Endothelial cell of umbilical vein (primary cell): Measurements from ENCODE around the gene AKAIN1. TPM values are rescaled to one million over a fixed set of nuclear protein-coding genes. Genes with fewer than 3 reads are reported as not detected.

Experiments
- BruUV-seq: library from RNA; stranded (reverse); fragments of 400-500 nt; replicated peaks from 2 replicates; lab custom pipeline; 2021; lab: Mats Ljungman, UMichigan
- CTCF ChIA-PET: fragments of 300-600, 350-600 bp; sonication (Branson Sonifier 250); formaldehyde crosslinking; loops from one replicate; lab custom pipeline; 2021; ENCODE audit warnings: antibody characterized with exemption, inconsistent platforms; lab: Charles Lee
- POLR2A ChIA-PET: fragments of 300-600, 350-600 bp; sonication (Branson Sonifier 250); formaldehyde crosslinking; loops from one replicate; lab custom pipeline; 2021; ENCODE audit warnings: antibody characterized with exemption, inconsistent platforms; lab: Charles Lee
- DNase-seq: peaks from one replicate; pipeline ENCODE4 v3.0.0-alpha.2; 2011; ENCODE audit warnings: low read depth, low spot score
- FAIRE-seq: peaks from 2 replicates; lab custom pipeline; 2011; peaks lifted over from hg19 to GRCh38; lab: Jason Lieb, UNC
- H2AFZ ChIP-seq: 2 replicates; pipeline ENCODE4 v1.6.0; 2012; ENCODE audit warnings: low read depth, low read length, control low read depth, inconsistent platforms
- H3K27ac ChIP-seq: 2 replicates; pipeline ENCODE4 v1.5.1; 2011; ENCODE audit warnings: low read depth, mild to moderate bottlenecking, control low read depth, low read length, moderate library complexity; ENCODE audit not compliant: insufficient read depth
- H3K27me3 ChIP-seq, 2 experiments: 2 replicates each; pipeline versions ENCODE4 v1.6.0 to v1.6.1; 2011; ENCODE audit warnings: low read length in 2 of 2, mixed read lengths in 1 of 2; ENCODE audit not compliant: control insufficient read depth in 2 of 2, insufficient read depth in 2 of 2
- H3K36me3 ChIP-seq, 2 experiments: 2 replicates in 1 of 2; 3 replicates in 1 of 2; pipeline ENCODE4 v1.5.1; 2011; ENCODE audit warnings: low read length in 2 of 2, mild to moderate bottlenecking in 1 of 2, moderate library complexity in 1 of 2; ENCODE audit not compliant: control insufficient read depth in 2 of 2, insufficient read depth in 2 of 2; ENCODE audit errors: extremely low read depth in 1 of 2
- H3K4me1 ChIP-seq: 3 replicates; pipeline ENCODE4 v1.5.1; 2011; ENCODE audit warnings: mild to moderate bottlenecking, low read length; ENCODE audit not compliant: control insufficient read depth, insufficient read depth; ENCODE audit errors: extremely low read depth
- H3K4me2 ChIP-seq: 2 replicates; pipeline ENCODE4 v1.6.1; 2011; ENCODE audit warnings: low read length, control low read depth, mixed read lengths; ENCODE audit not compliant: insufficient read depth
- H3K4me3 ChIP-seq, 3 experiments: fragments of 200-600 bp in 1 of 3; sonication (generic), shearing (Covaris generic) in 1 of 3; replicated peaks in 1 of 3; 2 replicates each; pipeline ENCODE4 v1.5.1; 2011 to 2016; ENCODE audit warnings: control low read depth in 3 of 3, low read length in 3 of 3, mild to moderate bottlenecking in 2 of 3, inconsistent platforms in 1 of 3, low read depth in 1 of 3, moderate library complexity in 1 of 3; ENCODE audit not compliant: insufficient read depth in 1 of 3
- H3K79me2 ChIP-seq: 2 replicates; pipeline ENCODE4 v1.6.0; 2012; ENCODE audit warnings: low read length, inconsistent platforms; ENCODE audit not compliant: control insufficient read depth, insufficient read depth
- H3K9ac ChIP-seq: replicated peaks from 2 replicates; pipeline ENCODE3; 2011; ENCODE audit warnings: low read length, control low read depth; ENCODE audit not compliant: insufficient read depth; ENCODE audit errors: extremely low read depth
- H3K9me1 ChIP-seq: replicated peaks from 3 replicates; pipeline ENCODE4 v1.6.0; 2011; ENCODE audit warnings: mild to moderate bottlenecking, low read length; ENCODE audit not compliant: control insufficient read depth, insufficient read depth; ENCODE audit errors: extremely low read depth
- H3K9me3 ChIP-seq: replicated peaks from 2 replicates; pipeline ENCODE4 v1.5.1; 2012; ENCODE audit warnings: low read length, inconsistent platforms; ENCODE audit not compliant: control insufficient read depth, insufficient read depth
- H4K20me1 ChIP-seq: replicated peaks from 2 replicates; pipeline ENCODE3; 2011; ENCODE audit warnings: mild to moderate bottlenecking, low read length; ENCODE audit not compliant: control insufficient read depth, insufficient read depth; ENCODE audit errors: extremely low read depth
- EZH2 ChIP-seq: IDR thresholded peaks from 2 replicates; pipeline ENCODE4 v1.6.1; 2012; ENCODE audit warnings: borderline replicate concordance, low read depth, mild to moderate bottlenecking, moderate library complexity, low read length, inconsistent platforms; ENCODE audit not compliant: severe bottlenecking
- GATA2 ChIP-seq: IDR thresholded peaks from 2 replicates; pipeline ENCODE4 v1.7.0; 2011; ENCODE audit warnings: low read depth, mild to moderate bottlenecking, moderate library complexity, mixed read lengths, low read length; ENCODE audit not compliant: insufficient read length, insufficient read depth
- JUN ChIP-seq: IDR thresholded peaks from 2 replicates; pipeline ENCODE4 v1.6.1; 2011; ENCODE audit warnings: borderline replicate concordance, low read depth; ENCODE audit not compliant: insufficient read length, insufficient read depth
- MYC ChIP-seq: IDR thresholded peaks from one replicate; pipeline ENCODE4 v1.6.1; 2011; ENCODE audit warnings: mild to moderate bottlenecking, low read depth, low read length
- POLR2A ChIP-seq: IDR thresholded peaks from 2 replicates; pipeline ENCODE4 v1.6.1; 2012; ENCODE audit warnings: low read depth, mild to moderate bottlenecking, control low read depth, low read length
- POLR2AphosphoS5 ChIP-seq: IDR thresholded peaks from 2 replicates; pipeline ENCODE4 v1.6.1; 2012; ENCODE audit warnings: low read depth, mild to moderate bottlenecking, control low read depth, low read length, moderate library complexity; ENCODE audit not compliant: insufficient read depth
- dilution Hi-C: fragments of 300-500 bp; cut with MboI; formaldehyde crosslinking; loops from one replicate; pipeline ENCODE4 v1.15.0; 2019; ENCODE audit warnings: low sequenced_read_pairs; ENCODE audit not compliant: extremely low pct_ligation_motif_present
- intact Hi-C: fragments of 100-400 bp; cut with micrococcal nuclease; formaldehyde crosslinking; loops from one replicate; pipeline ENCODE4 v1.10.0; 2022
- polyA plus RNA-seq, 4 experiments: library from polyadenylated mRNA; depleted of rRNA in 3 of 4; stranded (reverse) in 3 of 4; unstranded in 1 of 4; fragments of >200 nt; gene quantifications; 2 replicates each; pipeline versions ENCODE4 v1.2.1 to v1.2.3, GENCODE V29; 2011 to 2012; ENCODE audit warnings: missing spikeins in 1 of 4
- total RNA-seq: library from RNA; stranded (reverse); gene quantifications from 2 replicates; pipeline ENCODE4 v1.2.3, GENCODE V29; 2021
- TF ChIP-seq, protein P1 (sequence below): IDR thresholded peaks from 2 replicates; pipeline ENCODE4 v1.6.1; 2011; ENCODE audit not compliant: insufficient read depth, insufficient read length
- TF ChIP-seq, protein P2 (sequence below), 2 donors: IDR thresholded peaks; 1 replicate in 1 of 2; 2 replicates in 1 of 2; pipeline ENCODE4 v1.5.1; 2011; ENCODE audit warnings: low read length in 2 of 2, mild to moderate bottlenecking in 2 of 2, moderate library complexity in 2 of 2, control low read depth in 1 of 2, inconsistent platforms in 1 of 2, low read depth in 1 of 2; ENCODE audit not compliant: insufficient read depth in 1 of 2; ENCODE audit errors: extremely low read depth in 1 of 2

Gene AKAIN1
- total and polyA plus RNA-seq, 2 donors (not counting 3 experiments of a cell fraction or from before 2014, with no cell fraction given): not detected

DNA sequence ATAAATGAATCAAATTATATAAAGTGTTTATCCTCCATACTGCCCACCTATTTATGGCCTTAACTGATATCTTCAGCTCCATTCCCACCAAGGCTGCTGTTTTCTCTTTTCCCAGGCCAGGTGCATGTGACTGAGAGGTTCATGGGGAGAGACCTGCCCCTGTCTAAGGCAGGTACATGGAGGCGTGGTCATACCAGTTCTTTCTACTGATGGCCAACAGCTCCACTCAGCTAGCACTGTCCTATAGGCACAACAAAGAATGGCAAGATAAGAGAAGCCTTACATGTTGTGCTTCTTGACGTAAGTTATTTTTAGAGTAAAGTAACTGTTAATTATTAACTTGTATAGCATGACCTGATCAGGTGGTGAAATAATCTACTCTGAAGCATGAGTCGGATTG is 16.8 kb downstream of the AKAIN1 start:
- ChIA-PET CTCF (no interaction called here), POLR2A (no interaction called here)
- TF ChIP-seq, protein P1, sequence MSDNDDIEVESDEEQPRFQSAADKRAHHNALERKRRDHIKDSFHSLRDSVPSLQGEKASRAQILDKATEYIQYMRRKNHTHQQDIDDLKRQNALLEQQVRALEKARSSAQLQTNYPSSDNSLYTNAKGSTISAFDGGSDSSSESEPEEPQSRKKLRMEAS: no peak
- TF ChIP-seq POLR2AphosphoS5 (no peak), GATA2 (no peak), JUN (no peak), MYC (no peak), EZH2 (no peak), POLR2A (no peak)
- TF ChIP-seq, protein P2, sequence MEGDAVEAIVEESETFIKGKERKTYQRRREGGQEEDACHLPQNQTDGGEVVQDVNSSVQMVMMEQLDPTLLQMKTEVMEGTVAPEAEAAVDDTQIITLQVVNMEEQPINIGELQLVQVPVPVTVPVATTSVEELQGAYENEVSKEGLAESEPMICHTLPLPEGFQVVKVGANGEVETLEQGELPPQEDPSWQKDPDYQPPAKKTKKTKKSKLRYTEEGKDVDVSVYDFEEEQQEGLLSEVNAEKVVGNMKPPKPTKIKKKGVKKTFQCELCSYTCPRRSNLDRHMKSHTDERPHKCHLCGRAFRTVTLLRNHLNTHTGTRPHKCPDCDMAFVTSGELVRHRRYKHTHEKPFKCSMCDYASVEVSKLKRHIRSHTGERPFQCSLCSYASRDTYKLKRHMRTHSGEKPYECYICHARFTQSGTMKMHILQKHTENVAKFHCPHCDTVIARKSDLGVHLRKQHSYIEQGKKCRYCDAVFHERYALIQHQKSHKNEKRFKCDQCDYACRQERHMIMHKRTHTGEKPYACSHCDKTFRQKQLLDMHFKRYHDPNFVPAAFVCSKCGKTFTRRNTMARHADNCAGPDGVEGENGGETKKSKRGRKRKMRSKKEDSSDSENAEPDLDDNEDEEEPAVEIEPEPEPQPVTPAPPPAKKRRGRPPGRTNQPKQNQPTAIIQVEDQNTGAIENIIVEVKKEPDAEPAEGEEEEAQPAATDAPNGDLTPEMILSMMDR (IDR thresholded peaks at IDR 0.05; ENCODE audit: extremely low read depth in 1 of 2, insufficient read depth in 1 of 2, low read depth in 1 of 2, low read length in 2 of 2): no peak
- no peaks in the 10 kb centered on the region for H4K20me1 ChIP-seq
- H3K79me2 ChIP-seq: no peaks in the 10 kb centered on the region
- H3K9me3 ChIP-seq: no peaks in the 10 kb centered on the region
- H3K9me1 ChIP-seq: no peaks in the 10 kb centered on the region
- no peaks in the 10 kb centered on the region for H3K36me3 ChIP-seq
- H3K27me3 ChIP-seq: no peaks in the 10 kb centered on the region
- FAIRE-seq: no peak
- intact Hi-C loops: no loop called here
- dilution Hi-C loops: no loop called here
- H3K4me1 ChIP-seq: no peaks in the 10 kb centered on the region
- H3K4me2 ChIP-seq: no peak overlapping the region
- DNase-seq: no peak
- H3K4me3 ChIP-seq: no peak overlapping the region
- H2AFZ ChIP-seq: no peak overlapping the region
- no peak overlapping the region for H3K27ac ChIP-seq
- no TSS peak for BruUV-seq
- no peak overlapping the region for H3K9ac ChIP-seq
